ENCODE results near the gene RANGAP1. TPM values are rescaled to one million over a fixed set of nuclear protein-coding genes. Genes with fewer than 3 reads are reported as not detected.

Gene RANGAP1
- polyA plus RNA-seq, 1 donor (not counting 4 experiments of a cell fraction or from before 2014, with no cell fraction given) = 85.9 TPM

GRCh38 chr22:41216984-41217383 lies 69.0 kb downstream of the RANGAP1 start:
- H3K4me2 ChIP-seq (ENCODE audit: control insufficient read depth, extremely low read depth, insufficient read depth, low read depth, low read length) = peak overlapping the region; percentile 68
- H3K4me3 ChIP-seq (ENCODE audit: control insufficient read depth in 2 of 3, extremely low read depth in 1 of 3, insufficient read depth in 2 of 3, low read depth in 1 of 3, low read length in 3 of 3) = peak overlapping the region in 1 of 3 experiments; percentile 40
- TF ChIP-seq CTCF (optimal IDR thresholded peaks at IDR 0.05 in 1 of 3, IDR thresholded peaks at IDR 0.05 in 1 of 3, conservative IDR thresholded peaks at IDR 0.05 in 1 of 3; ENCODE audit: extremely low read depth in 1 of 3, insufficient read depth in 2 of 3, low read length in 3 of 3) (no peak), EZH2 (IDR thresholded peaks at IDR 0.05; ENCODE audit: low read length) (no peak)
- H3K9ac ChIP-seq (ENCODE audit: control insufficient read depth, extremely low read depth, insufficient read depth, low read length) = peak overlapping the region; percentile 34
- dilution Hi-C loops (cut with MboI; ENCODE audit: extremely low pct_ligation_motif_present, low sequenced_read_pairs) = no loop called here
- no peaks in the 10 kb centered on the region for H3K9me3 ChIP-seq (ENCODE audit: control insufficient read depth, low read depth, low read length)
- H4K20me1 ChIP-seq (ENCODE audit: control insufficient read depth, extremely low read depth, insufficient read depth, low read length) = no peaks in the 10 kb centered on the region
- H3K36me3 ChIP-seq (ENCODE audit: control insufficient read depth in 2 of 2, extremely low read depth in 1 of 2, insufficient read depth in 2 of 2, low read length in 2 of 2) = peaks cover 22 to 25% of the 10 kb centered on the region in 2 experiments
- FAIRE-seq = no peak
- no peak for DNase-seq (ENCODE audit: low read depth, low spot score)
- H2AFZ ChIP-seq (ENCODE audit: control insufficient read depth, low read length) = no peak overlapping the region
- no peaks in the 10 kb centered on the region for H3K27me3 ChIP-seq (ENCODE audit: control insufficient read depth, extremely low read depth, insufficient read depth, low read length)
- no peaks in the 10 kb centered on the region for H3K79me2 ChIP-seq (ENCODE audit: control insufficient read depth, insufficient read depth, low read length)
- H3K27ac ChIP-seq (ENCODE audit: control insufficient read depth, insufficient read depth, low read length) = peak overlapping the region; percentile 72
- no peaks in the 10 kb centered on the region for H3K9me1 ChIP-seq (ENCODE audit: control insufficient read depth, extremely low read depth, insufficient read depth, low read length)
- peaks cover 18% of the 10 kb centered on the region for H3K4me1 ChIP-seq (ENCODE audit: control insufficient read depth, extremely low read depth, insufficient read depth, low read length)

- H2AFZ ChIP-seq (ENCODE audit: control insufficient read depth, low read length) = no peak overlapping the region
- no peaks in the 10 kb centered on the region for H3K79me2 ChIP-seq (ENCODE audit: control insufficient read depth, insufficient read depth, low read length)
- no peak overlapping the region for H3K27ac ChIP-seq (ENCODE audit: control insufficient read depth, insufficient read depth, low read length)
- no peaks in the 10 kb centered on the region for H4K20me1 ChIP-seq (ENCODE audit: control insufficient read depth, extremely low read depth, insufficient read depth, low read length)
- H3K4me3 ChIP-seq (ENCODE audit: control insufficient read depth in 2 of 3, extremely low read depth in 1 of 3, insufficient read depth in 2 of 3, low read depth in 1 of 3, low read length in 3 of 3) = peak overlapping the region in 1 of 3 experiments; percentile 13
- TF ChIP-seq CTCF (optimal IDR thresholded peaks at IDR 0.05 in 1 of 3, IDR thresholded peaks at IDR 0.05 in 1 of 3, conservative IDR thresholded peaks at IDR 0.05 in 1 of 3; ENCODE audit: extremely low read depth in 1 of 3, insufficient read depth in 2 of 3, low read length in 3 of 3) = no peak
- H3K9me3 ChIP-seq (ENCODE audit: control insufficient read depth, low read depth, low read length) = no peaks in the 10 kb centered on the region
- DNase-seq (ENCODE audit: low read depth, low spot score) (no peak), FAIRE-seq (no peak)
- H3K9me1 ChIP-seq (ENCODE audit: control insufficient read depth, extremely low read depth, insufficient read depth, low read length) = no peaks in the 10 kb centered on the region
- dilution Hi-C loops (cut with MboI; ENCODE audit: extremely low pct_ligation_motif_present, low sequenced_read_pairs) = no loop called here
- no peaks in the 10 kb centered on the region for H3K27me3 ChIP-seq (ENCODE audit: control insufficient read depth, extremely low read depth, insufficient read depth, low read length)
- H3K9ac ChIP-seq (ENCODE audit: control insufficient read depth, extremely low read depth, insufficient read depth, low read length) = no peak overlapping the region
- peaks cover 18% of the 10 kb centered on the region for H3K4me1 ChIP-seq (ENCODE audit: control insufficient read depth, extremely low read depth, insufficient read depth, low read length)
- H3K36me3 ChIP-seq (ENCODE audit: control insufficient read depth in 2 of 2, extremely low read depth in 1 of 2, insufficient read depth in 2 of 2, low read length in 2 of 2) = peaks cover 18 to 20% of the 10 kb centered on the region in 2 experiments
- H3K4me2 ChIP-seq (ENCODE audit: control insufficient read depth, extremely low read depth, insufficient read depth, low read depth, low read length) = no peak overlapping the region
These were observed 70.1 kb downstream of the RANGAP1 start for GRCh38 chr22:41215926-41216325.
